ENCODE data around the gene SCAF4. TPM values are rescaled to one million over a fixed set of nuclear protein-coding genes. Genes with fewer than 3 reads are reported as not detected.

SCAF4 gene
- total RNA-seq, 4 donors from 2014 or later: 23.6 to 41.5 (median 29.3) TPM

- Histone ChIP-seq H3K4me1 (no peaks in the 10 kb centered on the region), H3K27me3 (no peaks in the 10 kb centered on the region), H3K9me3 (no peaks in the 10 kb centered on the region), H3K36me3 (no peaks in the 10 kb centered on the region), H3K4me3 (no peak overlapping the region), H3K27ac (no peak overlapping the region)
- TF ChIP-seq POLR2A (IDR thresholded peaks at IDR 0.05) (no peak), CTCF (IDR thresholded peaks at IDR 0.05) (no peak), POLR2AphosphoS5 (IDR thresholded peaks at IDR 0.05) (no peak)
- DNase-seq (ENCODE audit: low spot score in 2 of 2): no peak
- WGBS: 89% methylated on average over 4 of the region's 4 CpGs
These were observed 29.0 kb upstream of the SCAF4 start for GRCh38 chr21:31760931-31761330.

GRCh38 chr21:31756787-31757186 lies 24.9 kb upstream of the SCAF4 start:
- TF ChIP-seq CTCF (IDR thresholded peaks at IDR 0.05) (no peak), POLR2A (IDR thresholded peaks at IDR 0.05) (no peak), POLR2AphosphoS5 (IDR thresholded peaks at IDR 0.05) (no peak), EP300 (IDR thresholded peaks at IDR 0.05) (no peak)
- WGBS: 88% methylated on average over 1 of the region's 1 CpG
- H3K36me3 ChIP-seq: no peaks in the 10 kb centered on the region
- no peaks in the 10 kb centered on the region for H3K9me3 ChIP-seq
- DNase-seq (ENCODE audit: low spot score in 2 of 2): no peak
- H3K27me3 ChIP-seq: no peaks in the 10 kb centered on the region
- H3K4me3 ChIP-seq: no peak overlapping the region
- H3K4me1 ChIP-seq: no peaks in the 10 kb centered on the region
- no peak overlapping the region for H3K27ac ChIP-seq

- Histone ChIP-seq H3K27ac (no peak overlapping the region), H3K36me3 (no peaks in the 10 kb centered on the region), H3K4me3 (no peak overlapping the region), H3K9me3 (no peaks in the 10 kb centered on the region), H3K4me1 (no peaks in the 10 kb centered on the region), H3K27me3 (no peaks in the 10 kb centered on the region)
- WGBS: 80% methylated on average over 6 of the region's 6 CpGs
- TF ChIP-seq POLR2A (IDR thresholded peaks at IDR 0.05): no peak
- no peak for DNase-seq (ENCODE audit: low spot score in 2 of 2)
These were observed 23.1 kb upstream of the SCAF4 start for GRCh38 chr21:31755027-31755426.

GRCh38 chr21:31754708-31754960 lies 22.7 kb upstream of the SCAF4 start:
- DNase-seq (ENCODE audit: low spot score in 2 of 2): no peak
- Histone ChIP-seq H3K27me3 (no peaks in the 10 kb centered on the region), H3K36me3 (no peaks in the 10 kb centered on the region), H3K4me1 (no peaks in the 10 kb centered on the region), H3K9me3 (no peaks in the 10 kb centered on the region), H3K4me3 (no peak overlapping the region), H3K27ac (no peak overlapping the region)
- no peak for TF ChIP-seq CTCF (IDR thresholded peaks at IDR 0.05)
- TF ChIP-seq POLR2A (IDR thresholded peaks at IDR 0.05): no peak
- no peak for TF ChIP-seq EP300 (IDR thresholded peaks at IDR 0.05)
- TF ChIP-seq POLR2AphosphoS5 (IDR thresholded peaks at IDR 0.05): no peak
- WGBS: 92% methylated on average over 1 of the region's 1 CpG

- H3K4me1 ChIP-seq: no peaks in the 10 kb centered on the region
These were observed 22.2 kb upstream of the SCAF4 start for GRCh38 chr21:31753949-31754707.

More at GRCh38 chr21:31753949-31754707, 22.2 kb upstream of the SCAF4 start:
- Histone ChIP-seq H3K27me3 (no peaks in the 10 kb centered on the region), H3K9me3 (no peaks in the 10 kb centered on the region), H3K27ac (no peak overlapping the region), H3K4me3 (no peak overlapping the region), H3K36me3 (no peaks in the 10 kb centered on the region)
- TF ChIP-seq POLR2AphosphoS5 (IDR thresholded peaks at IDR 0.05) (no peak), POLR2A (IDR thresholded peaks at IDR 0.05) (no peak), EP300 (IDR thresholded peaks at IDR 0.05) (no peak), CTCF (IDR thresholded peaks at IDR 0.05) (no peak)
- WGBS: 77% methylated on average over 4 of the region's 4 CpGs
- no peak for DNase-seq (ENCODE audit: low spot score in 2 of 2)
